WTC11 (cell line): ENCODE measurements around the gene B4GALT3. TPM values are rescaled to one million over a fixed set of nuclear protein-coding genes. Genes with fewer than 3 reads are reported as not detected.

ENCODE experiments used
- ATAC-seq: fragments of 200-7000 bp; cut with Tn5 transposase; 2 replicates; pipeline ENCODE4 v1.10.0; 2021; ENCODE audit warnings: mild to moderate bottlenecking, moderate library complexity
- CTCF ChIA-PET: fragments of 300-600 bp; sonication (Branson Sonifier 250); formaldehyde crosslinking; loops from one replicate; lab custom pipeline; 2021; ENCODE audit warnings: antibody characterized with exemption; lab: Charles Lee
- POLR2A ChIA-PET: fragments of 350-600 bp; sonication (Branson Sonifier 250); formaldehyde crosslinking; loops from one replicate; lab custom pipeline; 2021; ENCODE audit warnings: antibody characterized with exemption; lab: Charles Lee
- DNase-seq: peaks from one replicate; pipeline ENCODE4 v3.0.0; 2021; ENCODE audit warnings: low spot score
- H3K27ac Mint-ChIP-seq: 2 replicates; pipeline ENCODE4 v1.8.0; 2021; ENCODE audit warnings: mixed read lengths
- H3K27me3 Mint-ChIP-seq: 2 replicates; pipeline ENCODE4 v1.8.0; 2021; ENCODE audit warnings: low read depth, mild to moderate bottlenecking, moderate library complexity, mixed read lengths
- H3K36me3 Mint-ChIP-seq: 2 replicates; pipeline ENCODE4 v1.8.0; 2021; ENCODE audit warnings: mixed read lengths
- H3K4me1 Mint-ChIP-seq: 2 replicates; pipeline ENCODE4 v1.8.0; 2022; ENCODE audit warnings: mixed read lengths
- H3K4me3 Mint-ChIP-seq: 2 replicates; pipeline ENCODE4 v1.8.0; 2021; ENCODE audit warnings: mild to moderate bottlenecking, moderate library complexity, mixed read lengths
- H3K9me3 Mint-ChIP-seq: 2 replicates; pipeline ENCODE4 v1.8.0; 2021; ENCODE audit warnings: mixed read lengths
- CREM ChIP-seq: sonication (generic); formaldehyde crosslinking; IDR thresholded peaks from 2 replicates; pipeline ENCODE4 v1.8.1; 2022; ENCODE audit warnings: mild to moderate bottlenecking, missing genetic modification reagents, moderate library complexity
- HMGA2 ChIP-seq: fragments of 250-450 bp; sonication (Bioruptor Pico); IDR thresholded peaks from 2 replicates; pipeline ENCODE4 v1.4.0; 2021; ENCODE audit warnings: mild to moderate bottlenecking, moderate library complexity
- KAT7 ChIP-seq: sonication (generic); formaldehyde crosslinking; IDR thresholded peaks from 2 replicates; pipeline ENCODE4 v1.8.1; 2023; ENCODE audit warnings: missing genetic modification reagents, mild to moderate bottlenecking, borderline replicate concordance
- NFATC4 ChIP-seq: fragments of 250-450 bp; sonication (Bioruptor Pico); IDR thresholded peaks from 2 replicates; pipeline ENCODE4 v1.9.0; 2021; ENCODE audit warnings: mild to moderate bottlenecking
- RORB ChIP-seq: fragments of 250-450 bp; sonication (Bioruptor Pico); IDR thresholded peaks from 2 replicates; pipeline ENCODE4 v1.9.0; 2021; ENCODE audit warnings: mild to moderate bottlenecking
- SOX15 ChIP-seq: fragments of 250-450 bp; sonication (Bioruptor Pico); IDR thresholded peaks from 2 replicates; pipeline ENCODE4 v1.9.0; 2021; ENCODE audit warnings: mild to moderate bottlenecking
- SP1 ChIP-seq: sonication (generic); formaldehyde crosslinking; conservative IDR thresholded peaks from 2 replicates; pipeline ENCODE4 v1.8.1; 2022; ENCODE audit warnings: missing genetic modification reagents
- TCF7 ChIP-seq: sonication (generic); formaldehyde crosslinking; IDR thresholded peaks from 2 replicates; pipeline ENCODE4 v1.8.0; 2022; ENCODE audit warnings: mild to moderate bottlenecking, low read depth, missing genetic modification reagents, moderate library complexity
- ZNF138 ChIP-seq: sonication (generic); formaldehyde crosslinking; conservative IDR thresholded peaks from 2 replicates; pipeline ENCODE4 v1.8.1; 2022; ENCODE audit warnings: mild to moderate bottlenecking, moderate library complexity, missing genetic modification reagents
- ZNF219 ChIP-seq: sonication (generic); formaldehyde crosslinking; IDR thresholded peaks from 2 replicates; pipeline ENCODE4 v1.8.0; 2023; ENCODE audit warnings: missing genetic modification reagents, mild to moderate bottlenecking, borderline replicate concordance
- ZNF396 ChIP-seq: fragments of 250-450 bp; sonication (Bioruptor Pico); IDR thresholded peaks from 2 replicates; pipeline ENCODE4 v1.8.0; 2021; ENCODE audit warnings: mild to moderate bottlenecking, moderate library complexity, borderline replicate concordance
- ZNF416 ChIP-seq: fragments of 250-450 bp; sonication (Bioruptor Pico); IDR thresholded peaks from 2 replicates; pipeline ENCODE4 v1.9.0; 2021; ENCODE audit warnings: mild to moderate bottlenecking, inconsistent platforms
- ZNF423 ChIP-seq: fragments of 250-450 bp; sonication (Bioruptor Pico); IDR thresholded peaks from 2 replicates; pipeline ENCODE4 v2.1.2; 2022; ENCODE audit warnings: mild to moderate bottlenecking, moderate library complexity
- ZNF671 ChIP-seq: fragments of 250-450 bp; sonication (Bioruptor Pico); IDR thresholded peaks from 2 replicates; pipeline ENCODE4 v1.8.0; 2021; ENCODE audit warnings: mild to moderate bottlenecking
- total RNA-seq: library from RNA; stranded (reverse); gene quantifications from 3 replicates; pipeline ENCODE4 v1.2.3, GENCODE V29; 2021
- TF ChIP-seq, protein P1 (sequence below): fragments of 250-450 bp; sonication (Bioruptor Pico); conservative IDR thresholded peaks from 2 replicates; pipeline ENCODE4 v1.9.0; 2021; ENCODE audit warnings: mild to moderate bottlenecking
- TF ChIP-seq, protein P2 (sequence below): sonication (generic); formaldehyde crosslinking; IDR thresholded peaks from 2 replicates; pipeline ENCODE4 v1.8.1; 2022; ENCODE audit warnings: mild to moderate bottlenecking, moderate library complexity, missing genetic modification reagents
- TF ChIP-seq, protein P3 (sequence below): sonication (generic); formaldehyde crosslinking; IDR thresholded peaks from 2 replicates; pipeline ENCODE4 v1.8.1; 2023; ENCODE audit warnings: mild to moderate bottlenecking, missing genetic modification reagents, moderate library complexity
- TF ChIP-seq, protein P4 (sequence below): fragments of 250-450 bp; sonication (Bioruptor Pico); IDR thresholded peaks from 2 replicates; pipeline ENCODE4 v2.1.2; 2022; ENCODE audit warnings: mild to moderate bottlenecking, moderate library complexity
- TF ChIP-seq, protein P5 (sequence below): fragments of 250-450 bp; sonication (Bioruptor Pico); IDR thresholded peaks from 2 replicates; pipeline ENCODE4 v1.9.0; 2021; ENCODE audit warnings: mild to moderate bottlenecking
- TF ChIP-seq, protein P6 (sequence below): sonication (generic); formaldehyde crosslinking; IDR thresholded peaks from 2 replicates; pipeline ENCODE4 v1.8.0; 2022; ENCODE audit warnings: missing genetic modification reagents
- TF ChIP-seq, protein P7 (sequence below): sonication (generic); formaldehyde crosslinking; IDR thresholded peaks from 2 replicates; pipeline ENCODE4 v1.8.0; 2022; ENCODE audit warnings: mild to moderate bottlenecking, missing genetic modification reagents
- TF ChIP-seq, protein P8 (sequence below): sonication (generic); formaldehyde crosslinking; IDR thresholded peaks from 2 replicates; pipeline ENCODE4 v1.8.0; 2022; ENCODE audit warnings: mild to moderate bottlenecking, missing genetic modification reagents

Gene B4GALT3
- total RNA-seq, 1 experiment from 2014 or later: 40.1 TPM

DNA sequence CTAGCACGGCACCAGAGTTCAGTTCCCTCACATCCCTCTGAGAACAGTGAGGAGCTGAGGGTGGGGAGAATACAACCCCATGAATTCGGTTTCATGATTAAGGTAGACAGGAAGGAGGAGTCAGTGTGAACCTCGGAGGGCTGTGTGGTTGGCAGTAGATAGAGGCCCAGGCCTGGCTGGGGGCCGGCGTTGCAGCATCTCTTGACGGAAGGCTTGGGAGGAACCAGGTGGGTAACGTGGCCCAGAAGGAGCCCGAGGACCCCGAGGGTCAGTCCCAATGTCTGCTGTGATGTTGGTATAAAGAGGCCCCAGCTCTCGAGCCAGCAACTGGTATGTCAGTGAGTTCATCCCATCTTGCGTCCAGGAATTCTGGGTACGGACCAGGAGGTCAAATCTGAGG lies 5.6 kb downstream of the B4GALT3 start (continued):
- TF ChIP-seq, protein P1, sequence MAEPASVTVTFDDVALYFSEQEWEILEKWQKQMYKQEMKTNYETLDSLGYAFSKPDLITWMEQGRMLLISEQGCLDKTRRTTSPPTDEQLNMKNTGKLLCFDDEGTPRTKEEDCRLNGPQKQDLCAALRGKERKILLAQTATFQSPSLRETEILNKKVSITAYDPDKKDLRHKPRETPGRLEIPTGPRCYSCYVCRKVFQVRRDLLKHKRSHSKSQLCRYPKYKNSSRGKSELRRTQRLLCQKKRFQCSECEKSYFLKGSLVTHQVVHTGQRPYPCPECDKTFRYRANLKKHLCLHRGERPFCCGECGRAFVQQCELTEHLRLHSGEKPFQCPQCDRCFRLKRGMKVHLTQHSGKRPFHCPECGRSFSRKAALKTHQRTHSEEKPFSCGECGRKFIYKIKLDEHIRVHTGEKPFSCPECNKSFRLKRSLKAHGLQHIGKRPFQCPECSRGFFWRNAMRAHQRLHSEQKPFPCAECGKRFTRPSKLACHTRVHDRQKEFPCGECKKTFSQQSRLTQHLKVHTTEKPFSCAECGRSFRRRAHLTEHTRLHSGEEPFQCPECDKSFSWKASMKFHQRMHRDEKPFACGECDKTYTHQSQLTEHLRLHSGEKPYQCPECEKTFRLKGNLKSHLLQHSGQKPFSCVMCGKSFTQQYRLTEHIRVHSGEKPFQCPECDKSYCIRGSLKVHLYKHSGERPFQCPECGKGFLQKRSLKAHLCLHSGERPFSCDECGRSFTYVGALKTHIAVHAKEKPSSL (CRISPR knock-in tag): no peak
- TF ChIP-seq ZNF671 (CRISPR knock-in tag): no peak
- TF ChIP-seq, protein P2, sequence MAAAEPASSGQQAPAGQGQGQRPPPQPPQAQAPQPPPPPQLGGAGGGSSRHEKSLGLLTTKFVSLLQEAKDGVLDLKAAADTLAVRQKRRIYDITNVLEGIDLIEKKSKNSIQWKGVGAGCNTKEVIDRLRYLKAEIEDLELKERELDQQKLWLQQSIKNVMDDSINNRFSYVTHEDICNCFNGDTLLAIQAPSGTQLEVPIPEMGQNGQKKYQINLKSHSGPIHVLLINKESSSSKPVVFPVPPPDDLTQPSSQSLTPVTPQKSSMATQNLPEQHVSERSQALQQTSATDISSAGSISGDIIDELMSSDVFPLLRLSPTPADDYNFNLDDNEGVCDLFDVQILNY (CRISPR knock-in tag): no peak
- TF ChIP-seq SP1 (CRISPR knock-in tag): no peak
- no peak for TF ChIP-seq NFATC4
- no peak for TF ChIP-seq CREM
- no peak for TF ChIP-seq ZNF423 (CRISPR knock-in tag)
- TF ChIP-seq, protein P3, sequence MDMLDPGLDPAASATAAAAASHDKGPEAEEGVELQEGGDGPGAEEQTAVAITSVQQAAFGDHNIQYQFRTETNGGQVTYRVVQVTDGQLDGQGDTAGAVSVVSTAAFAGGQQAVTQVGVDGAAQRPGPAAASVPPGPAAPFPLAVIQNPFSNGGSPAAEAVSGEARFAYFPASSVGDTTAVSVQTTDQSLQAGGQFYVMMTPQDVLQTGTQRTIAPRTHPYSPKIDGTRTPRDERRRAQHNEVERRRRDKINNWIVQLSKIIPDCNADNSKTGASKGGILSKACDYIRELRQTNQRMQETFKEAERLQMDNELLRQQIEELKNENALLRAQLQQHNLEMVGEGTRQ (CRISPR knock-in tag): no peak

DNA sequence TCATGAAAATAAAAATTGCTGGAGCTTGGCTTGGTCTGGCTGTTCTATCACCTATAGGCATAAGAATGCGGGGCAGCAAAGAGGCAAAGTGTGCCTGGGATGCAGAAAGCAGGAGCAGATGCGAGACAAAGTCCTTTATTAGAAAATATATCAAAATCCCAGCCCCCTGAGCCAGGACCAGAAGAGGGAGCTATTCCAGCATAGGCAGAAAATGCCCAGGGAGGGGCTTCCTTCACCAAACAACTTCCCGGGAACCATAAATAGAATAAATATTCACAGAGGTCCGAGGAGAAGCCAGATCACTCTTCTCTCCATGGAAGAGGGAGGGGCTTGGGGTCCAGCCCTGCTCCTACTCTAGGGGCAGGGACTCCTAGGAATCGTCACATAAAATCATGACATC lies 6.1 kb downstream of the B4GALT3 start:
- Mint-ChIP-seq H3K27ac (no peak overlapping the region), H3K27me3 (no peaks in the 10 kb centered on the region), H3K4me1 (peaks cover 8% of the 10 kb centered on the region)
- no peak for ATAC-seq
- TF ChIP-seq KAT7 (CRISPR knock-in tag): no peak
- TF ChIP-seq, all 79 proteins: peak for 0
- CTCF ChIA-PET: interaction anchor here (0.8 to 2.5 kb wide), 6 partner anchors 12 to 204 kb away, joined by 3 to 9 read pairs (median 3); partner anchors contain the start of genes APOA2, F11R, TOMM40L and USP21
- POLR2A ChIA-PET: no interaction called here
- H3K36me3 Mint-ChIP-seq: peaks cover 48% of the 10 kb centered on the region
- no peak for DNase-seq
- no peaks in the 10 kb centered on the region for H3K9me3 Mint-ChIP-seq
- H3K4me3 Mint-ChIP-seq: no peak overlapping the region

DNA sequence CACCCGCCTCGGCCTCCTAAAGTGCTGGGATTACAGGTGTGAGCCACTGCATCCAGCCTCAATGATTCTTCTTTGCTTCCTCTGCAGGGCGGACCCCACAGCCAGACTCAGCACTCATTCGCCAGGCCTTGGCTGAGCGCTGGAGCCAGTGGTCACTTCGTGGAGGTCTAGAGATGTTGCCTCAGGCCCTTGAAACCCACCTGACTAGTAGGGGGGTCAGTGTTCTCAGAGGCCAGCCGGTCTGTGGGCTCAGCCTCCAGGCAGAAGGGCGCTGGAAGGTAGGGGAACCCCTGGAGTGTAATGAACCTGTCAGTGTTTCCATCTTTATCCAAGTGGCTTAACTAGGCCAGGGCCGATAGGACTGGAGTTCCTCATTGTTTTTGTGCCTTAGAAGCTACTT lies 8.4 kb downstream of the B4GALT3 start:
- no peak for ATAC-seq
- Mint-ChIP-seq H3K27me3 (no peaks in the 10 kb centered on the region), H3K27ac (no peak overlapping the region), H3K9me3 (no peaks in the 10 kb centered on the region), H3K4me1 (peaks cover 8% of the 10 kb centered on the region), H3K36me3 (peaks cover 45% of the 10 kb centered on the region), H3K4me3 (no peak overlapping the region)
- ChIA-PET CTCF (interaction anchor here (0.9 kb wide), 1 partner anchor 8 kb away, joined by 3 read pairs; no protein-coding TSS in a partner anchor), POLR2A (no interaction called here)
- DNase-seq: no peak
- no peak for TF ChIP-seq RORB
- TF ChIP-seq TCF7 (CRISPR knock-in tag): no peak
- TF ChIP-seq, protein P2 (CRISPR knock-in tag): no peak
- TF ChIP-seq KAT7 (CRISPR knock-in tag): no peak
- no peak for TF ChIP-seq ZNF219 (CRISPR knock-in tag)
- TF ChIP-seq, protein P4, sequence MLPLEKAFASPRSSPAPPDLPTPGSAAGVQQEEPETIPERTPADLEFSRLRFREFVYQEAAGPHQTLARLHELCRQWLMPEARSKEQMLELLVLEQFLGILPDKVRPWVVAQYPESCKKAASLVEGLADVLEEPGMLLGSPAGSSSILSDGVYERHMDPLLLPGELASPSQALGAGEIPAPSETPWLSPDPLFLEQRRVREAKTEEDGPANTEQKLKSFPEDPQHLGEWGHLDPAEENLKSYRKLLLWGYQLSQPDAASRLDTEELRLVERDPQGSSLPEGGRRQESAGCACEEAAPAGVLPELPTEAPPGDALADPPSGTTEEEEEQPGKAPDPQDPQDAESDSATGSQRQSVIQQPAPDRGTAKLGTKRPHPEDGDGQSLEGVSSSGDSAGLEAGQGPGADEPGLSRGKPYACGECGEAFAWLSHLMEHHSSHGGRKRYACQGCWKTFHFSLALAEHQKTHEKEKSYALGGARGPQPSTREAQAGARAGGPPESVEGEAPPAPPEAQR (CRISPR knock-in tag): no peak
- TF ChIP-seq, protein P5, sequence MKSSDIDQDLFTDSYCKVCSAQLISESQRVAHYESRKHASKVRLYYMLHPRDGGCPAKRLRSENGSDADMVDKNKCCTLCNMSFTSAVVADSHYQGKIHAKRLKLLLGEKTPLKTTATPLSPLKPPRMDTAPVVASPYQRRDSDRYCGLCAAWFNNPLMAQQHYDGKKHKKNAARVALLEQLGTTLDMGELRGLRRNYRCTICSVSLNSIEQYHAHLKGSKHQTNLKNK (CRISPR knock-in tag): no peak
- TF ChIP-seq, protein P6, sequence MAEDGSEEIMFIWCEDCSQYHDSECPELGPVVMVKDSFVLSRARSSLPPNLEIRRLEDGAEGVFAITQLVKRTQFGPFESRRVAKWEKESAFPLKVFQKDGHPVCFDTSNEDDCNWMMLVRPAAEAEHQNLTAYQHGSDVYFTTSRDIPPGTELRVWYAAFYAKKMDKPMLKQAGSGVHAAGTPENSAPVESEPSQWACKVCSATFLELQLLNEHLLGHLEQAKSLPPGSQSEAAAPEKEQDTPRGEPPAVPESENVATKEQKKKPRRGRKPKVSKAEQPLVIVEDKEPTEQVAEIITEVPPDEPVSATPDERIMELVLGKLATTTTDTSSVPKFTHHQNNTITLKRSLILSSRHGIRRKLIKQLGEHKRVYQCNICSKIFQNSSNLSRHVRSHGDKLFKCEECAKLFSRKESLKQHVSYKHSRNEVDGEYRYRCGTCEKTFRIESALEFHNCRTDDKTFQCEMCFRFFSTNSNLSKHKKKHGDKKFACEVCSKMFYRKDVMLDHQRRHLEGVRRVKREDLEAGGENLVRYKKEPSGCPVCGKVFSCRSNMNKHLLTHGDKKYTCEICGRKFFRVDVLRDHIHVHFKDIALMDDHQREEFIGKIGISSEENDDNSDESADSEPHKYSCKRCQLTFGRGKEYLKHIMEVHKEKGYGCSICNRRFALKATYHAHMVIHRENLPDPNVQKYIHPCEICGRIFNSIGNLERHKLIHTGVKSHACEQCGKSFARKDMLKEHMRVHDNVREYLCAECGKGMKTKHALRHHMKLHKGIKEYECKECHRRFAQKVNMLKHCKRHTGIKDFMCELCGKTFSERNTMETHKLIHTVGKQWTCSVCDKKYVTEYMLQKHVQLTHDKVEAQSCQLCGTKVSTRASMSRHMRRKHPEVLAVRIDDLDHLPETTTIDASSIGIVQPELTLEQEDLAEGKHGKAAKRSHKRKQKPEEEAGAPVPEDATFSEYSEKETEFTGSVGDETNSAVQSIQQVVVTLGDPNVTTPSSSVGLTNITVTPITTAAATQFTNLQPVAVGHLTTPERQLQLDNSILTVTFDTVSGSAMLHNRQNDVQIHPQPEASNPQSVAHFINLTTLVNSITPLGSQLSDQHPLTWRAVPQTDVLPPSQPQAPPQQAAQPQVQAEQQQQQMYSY: no peak
- TF ChIP-seq, protein P7, sequence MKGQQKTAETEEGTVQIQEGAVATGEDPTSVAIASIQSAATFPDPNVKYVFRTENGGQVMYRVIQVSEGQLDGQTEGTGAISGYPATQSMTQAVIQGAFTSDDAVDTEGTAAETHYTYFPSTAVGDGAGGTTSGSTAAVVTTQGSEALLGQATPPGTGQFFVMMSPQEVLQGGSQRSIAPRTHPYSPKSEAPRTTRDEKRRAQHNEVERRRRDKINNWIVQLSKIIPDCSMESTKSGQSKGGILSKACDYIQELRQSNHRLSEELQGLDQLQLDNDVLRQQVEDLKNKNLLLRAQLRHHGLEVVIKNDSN (CRISPR knock-in tag): no peak
- TF ChIP-seq ZNF416: no peak
- no peak for TF ChIP-seq HMGA2 (CRISPR knock-in tag)
- no peak for TF ChIP-seq ZNF396 (CRISPR knock-in tag)
- TF ChIP-seq, protein P8, sequence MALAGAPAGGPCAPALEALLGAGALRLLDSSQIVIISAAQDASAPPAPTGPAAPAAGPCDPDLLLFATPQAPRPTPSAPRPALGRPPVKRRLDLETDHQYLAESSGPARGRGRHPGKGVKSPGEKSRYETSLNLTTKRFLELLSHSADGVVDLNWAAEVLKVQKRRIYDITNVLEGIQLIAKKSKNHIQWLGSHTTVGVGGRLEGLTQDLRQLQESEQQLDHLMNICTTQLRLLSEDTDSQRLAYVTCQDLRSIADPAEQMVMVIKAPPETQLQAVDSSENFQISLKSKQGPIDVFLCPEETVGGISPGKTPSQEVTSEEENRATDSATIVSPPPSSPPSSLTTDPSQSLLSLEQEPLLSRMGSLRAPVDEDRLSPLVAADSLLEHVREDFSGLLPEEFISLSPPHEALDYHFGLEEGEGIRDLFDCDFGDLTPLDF (CRISPR knock-in tag): no peak
- TF ChIP-seq SOX15 (CRISPR knock-in tag): no peak
- TF ChIP-seq ZNF138 (CRISPR knock-in tag): no peak
